ENCODE data around the gene PDGFB. TPM values are rescaled to one million over a fixed set of nuclear protein-coding genes. Genes with fewer than 3 reads are reported as not detected.
A peak's percentile ranks its signal among the peaks of the same experiment; 100 is the strongest.

PDGFB gene
- total and polyA plus RNA-seq, 2 of the 4 experiments (the other 2 are of a cell fraction): 0.07 TPM; not detected in 1

DNA sequence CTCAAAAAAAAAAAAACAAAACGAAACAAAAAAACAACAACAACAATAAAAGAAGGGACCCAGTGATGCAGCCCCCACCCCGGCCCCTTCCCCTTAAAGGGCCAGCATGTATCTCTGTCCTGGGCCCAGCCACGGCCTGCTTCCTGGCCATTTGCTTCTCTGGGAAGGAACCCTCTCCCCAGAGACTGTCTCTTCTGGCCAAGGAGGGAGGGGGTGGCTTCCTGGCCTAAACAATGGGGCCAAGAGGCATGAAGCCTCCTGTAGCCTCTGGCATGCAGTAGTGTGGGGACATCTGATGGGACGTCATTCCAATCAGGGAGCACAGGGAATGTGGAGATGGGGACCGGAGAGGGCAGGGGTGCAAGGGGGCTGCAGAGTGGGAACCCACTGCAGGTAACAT lies 25.5 kb upstream of the PDGFB start:
- dilution Hi-C loops (cut with HindIII; ENCODE audit: low sequenced_read_pairs, unreplicated experiment): no loop called here

More for the DNA sequence above, 25.5 kb upstream of the PDGFB start:
- TF ChIP-seq RFX5 (IDR thresholded peaks at IDR 0.05; ENCODE audit: low read depth, low read length) (no peak), SMC3 (IDR thresholded peaks at IDR 0.05; ENCODE audit: low read depth, low read length) (no peak), POLR2A (IDR thresholded peaks at IDR 0.05; ENCODE audit: low read depth, low read length) (no peak)
- no peak overlapping the region for H2AK9ac ChIP-seq (replicated peaks; ENCODE audit: low read depth, low read length, poor library complexity)
- no peak overlapping the region for H4K8ac ChIP-seq (ENCODE audit: low read depth in 2 of 2, low read length in 2 of 2)
- H2BK5ac ChIP-seq (ENCODE audit: low read depth, low read length, poor library complexity, severe bottlenecking): no peak overlapping the region
- H3K27ac ChIP-seq (ENCODE audit: insufficient read depth, low read length): no peak overlapping the region
- no peaks in the 10 kb centered on the region for H4K20me1 ChIP-seq (ENCODE audit: insufficient read depth, low read length)
- ChIA-PET POLR2A (ENCODE audit: unreplicated experiment) (no interaction called here), CTCF (interaction anchor here (0.6 kb wide), 1 partner anchor 20 kb away, joined by 3 read pairs; no protein-coding TSS in a partner anchor)
- H3K79me1 ChIP-seq (ENCODE audit: low read depth in 1 of 2, low read length in 2 of 2): no peaks in the 10 kb centered on the region
- H3K18ac ChIP-seq (ENCODE audit: low read depth, low read length): no peak overlapping the region
- H4K5ac ChIP-seq (ENCODE audit: low read depth, low read length): no peak overlapping the region
- H2BK120ac ChIP-seq (ENCODE audit: low read depth, low read length): no peak overlapping the region
- no peak overlapping the region for H2BK15ac ChIP-seq (ENCODE audit: low read depth, low read length)
- ATAC-seq (ENCODE audit: low read depth) (no peak), DNase-seq (no peak)
- H3K4me2 ChIP-seq (ENCODE audit: low read depth, low read length): no peak overlapping the region
- WGBS, 2 experiments (ENCODE audit: extremely low coverage in 2 of 2, insufficient read length in 1 of 2): no CpG with 5 or more reads among the region's 5 CpGs
- no peak overlapping the region for H3K4me3 ChIP-seq (ENCODE audit: insufficient read depth, low read depth, low read length)
- no peaks in the 10 kb centered on the region for H3K4me1 ChIP-seq (ENCODE audit: control insufficient read depth, insufficient read depth, low read length)
- peaks cover 4% of the 10 kb centered on the region for H3K9me3 ChIP-seq (ENCODE audit: control insufficient read depth, insufficient read depth, low read length)
- H3K36me3 ChIP-seq (ENCODE audit: control insufficient read depth, insufficient read depth, low read length): no peaks in the 10 kb centered on the region
- H3K56ac ChIP-seq (ENCODE audit: extremely low read depth, insufficient read depth, low read length): no peak overlapping the region
- no peak overlapping the region for H2AFZ ChIP-seq (replicated peaks; ENCODE audit: low read length, poor library complexity)
- no peak overlapping the region for H2BK20ac ChIP-seq (ENCODE audit: low read depth, low read length)
- H3K14ac ChIP-seq (replicated peaks; ENCODE audit: low read depth, low read length): 0 out of 2 replicates have a peak overlapping the region, but pooled peaks have one; percentile 51
- BruUV-seq (replicated peaks): no TSS peak
- peaks cover 9% of the 10 kb centered on the region for H3K9me1 ChIP-seq (ENCODE audit: insufficient read depth, low read length)
- peak overlapping the region; percentile 71; the same call in 1 of the 2 replicates for H2AK5ac ChIP-seq (ENCODE audit: low read depth, low read length)
- no peaks in the 10 kb centered on the region for H3K27me3 ChIP-seq (ENCODE audit: control insufficient read depth, insufficient read depth, low read length)
- H4K91ac ChIP-seq (ENCODE audit: insufficient read depth, low read depth, low read length): no peak overlapping the region
- no peak overlapping the region for H3K4ac ChIP-seq (ENCODE audit: low read depth, low read length)
- intact Hi-C loops (cut with micrococcal nuclease) (no loop called here), in situ Hi-C loops (cut with MboI; ENCODE audit: low sequenced_read_pairs) (no loop called here)
- no peak overlapping the region for H3K23ac ChIP-seq (ENCODE audit: low read depth, low read length)
- no peak overlapping the region for H3K9ac ChIP-seq (ENCODE audit: low read depth, low read length)

All from IMR-90 (cell line).